DND-41 (cell line): ENCODE measurements around the gene DPF3.

Experiments
- EZH2 ChIP-seq: IDR thresholded peaks from 3 replicates; pipeline ENCODE4 v1.6.1; 2012; ENCODE audit warnings: borderline replicate concordance, low read depth, mild to moderate bottlenecking, moderate library complexity, low read length, inconsistent platforms; ENCODE audit not compliant: severe bottlenecking
- TF ChIP-seq, protein P1 (sequence below): IDR thresholded peaks from 2 replicates; pipeline ENCODE4 v1.5.1; 2012; ENCODE audit warnings: borderline replicate concordance, low read length, moderate library complexity, mild to moderate bottlenecking; ENCODE audit not compliant: poor library complexity, severe bottlenecking; ENCODE audit errors: extremely low read depth

DNA sequence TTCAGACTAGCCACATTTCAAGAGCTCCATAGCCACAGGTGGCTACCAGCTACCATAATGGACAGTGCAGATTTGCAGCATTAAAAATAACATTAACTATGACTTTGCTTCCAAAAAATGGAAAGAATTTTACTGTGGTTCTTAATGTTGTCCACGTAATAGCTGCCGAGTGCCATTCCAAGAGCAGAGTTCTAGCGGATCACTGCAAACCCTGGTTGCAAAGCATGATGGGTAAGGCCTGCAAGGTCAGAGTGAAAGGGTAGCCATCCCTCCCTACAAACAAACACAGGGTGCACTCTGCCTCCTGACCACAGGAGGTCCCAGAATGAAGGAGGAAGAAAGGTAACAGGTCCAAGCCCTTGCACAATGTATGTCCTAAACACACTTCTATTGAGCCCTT lies 157.6 kb downstream of the DPF3 start:
- TF ChIP-seq, protein P1, sequence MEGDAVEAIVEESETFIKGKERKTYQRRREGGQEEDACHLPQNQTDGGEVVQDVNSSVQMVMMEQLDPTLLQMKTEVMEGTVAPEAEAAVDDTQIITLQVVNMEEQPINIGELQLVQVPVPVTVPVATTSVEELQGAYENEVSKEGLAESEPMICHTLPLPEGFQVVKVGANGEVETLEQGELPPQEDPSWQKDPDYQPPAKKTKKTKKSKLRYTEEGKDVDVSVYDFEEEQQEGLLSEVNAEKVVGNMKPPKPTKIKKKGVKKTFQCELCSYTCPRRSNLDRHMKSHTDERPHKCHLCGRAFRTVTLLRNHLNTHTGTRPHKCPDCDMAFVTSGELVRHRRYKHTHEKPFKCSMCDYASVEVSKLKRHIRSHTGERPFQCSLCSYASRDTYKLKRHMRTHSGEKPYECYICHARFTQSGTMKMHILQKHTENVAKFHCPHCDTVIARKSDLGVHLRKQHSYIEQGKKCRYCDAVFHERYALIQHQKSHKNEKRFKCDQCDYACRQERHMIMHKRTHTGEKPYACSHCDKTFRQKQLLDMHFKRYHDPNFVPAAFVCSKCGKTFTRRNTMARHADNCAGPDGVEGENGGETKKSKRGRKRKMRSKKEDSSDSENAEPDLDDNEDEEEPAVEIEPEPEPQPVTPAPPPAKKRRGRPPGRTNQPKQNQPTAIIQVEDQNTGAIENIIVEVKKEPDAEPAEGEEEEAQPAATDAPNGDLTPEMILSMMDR: no peak
- TF ChIP-seq EZH2: no peak
